Mesenteric fat pad (tissue), 1 donor: ENCODE data around the gene KCNIP4. TPM values are rescaled to one million over a fixed set of nuclear protein-coding genes. Genes with fewer than 3 reads are reported as not detected.

ENCODE experiments used
- DNase-seq: peaks from one replicate; pipeline ENCODE4 v3.0.0-alpha.2; 2020; ENCODE audit warnings: low spot score
- total RNA-seq: library from RNA; stranded (reverse); fragmentation: NEBNext Ultra II Directional; extraction: Animal tissue kit (Norgen Biotek cat#: 25700); gene quantifications from one replicate; pipeline ENCODE4 v1.2.1, GENCODE V29; 2021
- donor health status: DM: yes; HTN: yes; CAD: no.

The KCNIP4 gene
- total RNA-seq, 1 donor from 2014 or later: not detected

DNA sequence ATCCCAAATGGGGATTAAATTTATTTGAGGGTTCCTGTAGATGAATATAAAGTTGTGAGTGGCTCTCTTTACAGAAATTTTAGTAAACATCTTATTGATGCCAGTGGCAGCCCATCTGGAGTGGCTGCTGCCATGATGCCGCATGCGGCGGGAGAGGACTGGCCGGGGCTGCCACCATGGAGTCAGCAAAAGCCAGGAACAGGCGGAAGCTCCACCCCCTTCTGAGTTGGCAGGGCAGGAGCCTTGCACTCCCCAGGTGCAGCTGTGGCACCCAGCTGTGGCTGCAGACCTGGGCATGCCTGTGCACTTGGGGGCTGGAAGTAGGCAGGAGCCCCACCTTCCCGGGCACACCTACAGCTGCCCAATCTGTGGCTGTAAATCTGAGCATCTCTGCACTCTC is 92.3 kb downstream of the KCNIP4 start:
- no peak for DNase-seq

GRCh38 chr4:21849077-21849476 is 99.5 kb downstream of the KCNIP4 start:
- no peak for DNase-seq

DNA sequence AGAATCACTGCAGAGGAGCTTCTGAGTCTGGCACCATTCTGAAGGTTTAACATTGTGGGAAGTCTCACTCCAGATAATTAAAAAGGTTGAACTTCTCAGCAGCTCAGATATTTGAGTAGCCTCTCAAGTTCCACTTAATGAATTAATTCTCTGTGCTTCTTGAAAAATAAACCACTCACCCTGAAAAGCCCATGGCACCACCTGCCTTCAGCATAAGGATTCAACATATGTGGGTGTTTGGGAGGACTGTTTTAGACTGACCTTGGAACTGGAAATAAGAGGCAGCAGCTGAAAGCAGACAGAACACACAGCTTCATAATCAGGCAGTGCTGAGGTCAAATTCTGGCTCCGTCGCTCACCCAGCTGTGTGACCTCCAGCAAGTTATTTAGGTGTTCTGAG is 100.6 kb downstream of the KCNIP4 start:
- DNase-seq: no peak

DNA sequence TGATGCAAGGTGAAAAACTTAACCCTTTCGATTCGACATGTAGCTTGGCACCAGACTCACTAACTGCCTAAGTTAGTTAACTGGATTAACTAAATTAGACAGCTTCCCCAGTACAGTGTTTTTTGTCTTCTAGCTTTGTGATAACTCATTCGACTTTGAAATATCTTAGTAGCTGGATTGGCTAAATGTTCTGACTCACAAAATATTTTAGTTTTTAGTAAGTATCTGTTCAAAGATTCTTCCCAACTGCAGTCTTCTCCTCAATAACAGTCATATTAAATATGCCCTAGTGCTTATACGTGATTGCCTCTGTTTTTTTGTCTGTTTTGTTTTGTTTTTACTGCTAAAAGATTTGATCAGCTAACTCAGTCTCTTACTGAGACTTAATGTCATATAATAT is 102.9 kb downstream of the KCNIP4 start:
- DNase-seq: no peak

DNA sequence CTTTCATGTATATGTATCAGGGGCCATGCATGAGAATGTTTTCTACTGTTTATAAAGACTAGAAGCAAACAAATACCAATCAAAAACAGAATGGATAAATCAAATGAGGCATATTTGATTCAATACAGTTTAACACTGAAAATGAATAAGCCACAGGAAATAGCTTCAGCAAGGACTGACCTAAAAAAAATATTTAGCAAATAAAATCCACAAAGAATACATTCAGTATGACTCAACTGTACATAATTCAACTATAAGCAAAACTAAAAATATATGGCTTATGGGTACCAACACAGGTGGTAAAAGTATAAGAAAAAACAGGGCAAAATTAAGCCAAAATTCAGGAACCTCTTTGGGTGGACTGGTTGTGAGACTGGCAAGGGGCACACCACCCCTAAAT is 112.9 kb downstream of the KCNIP4 start:
- DNase-seq: no peak

DNA sequence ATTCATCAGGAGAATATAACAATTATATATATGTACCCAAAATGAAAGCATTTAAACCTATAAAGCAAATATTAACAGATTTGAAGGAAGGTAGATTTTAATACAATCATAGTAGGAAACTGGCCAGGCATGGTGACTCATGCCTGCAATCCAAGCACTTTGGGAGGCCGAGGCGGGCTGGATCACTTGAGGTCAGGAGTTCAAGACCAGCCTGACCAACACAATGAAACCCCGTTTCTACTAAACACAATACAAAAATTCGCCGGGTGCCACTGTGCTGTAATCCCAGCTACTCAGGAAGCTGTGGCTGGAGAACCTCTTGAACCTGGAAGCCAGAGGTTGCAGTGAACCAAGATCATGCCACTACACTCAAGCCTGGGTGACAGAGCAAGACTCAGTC is 118.3 kb downstream of the KCNIP4 start:
- DNase-seq: no peak

DNA sequence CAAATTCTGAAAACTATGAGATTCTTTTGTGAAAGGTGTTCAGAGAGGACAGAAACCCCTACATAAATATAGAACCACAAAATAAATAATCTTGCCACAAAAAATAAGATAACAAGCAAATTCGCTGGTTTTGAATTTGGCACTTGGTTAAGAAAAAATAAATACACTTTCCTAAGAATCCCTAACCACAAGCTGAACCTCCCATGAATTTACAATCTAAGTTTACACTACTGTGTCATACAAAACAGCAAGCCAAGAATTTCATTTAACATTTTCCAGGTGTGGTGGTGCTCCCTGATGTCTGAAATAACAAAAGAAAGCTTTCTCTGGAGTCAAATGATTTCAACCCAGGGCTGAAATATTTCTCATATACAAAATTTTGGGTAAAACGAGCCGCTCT is 121.0 kb downstream of the KCNIP4 start:
- no peak for DNase-seq

- DNase-seq: no peak
Measured at GRCh38 chr4:21826071-21826470, 122.5 kb downstream of the KCNIP4 start.

GRCh38 chr4:21819086-21819485 is 129.5 kb downstream of the KCNIP4 start:
- DNase-seq: no peak

GRCh38 chr4:21815651-21816377 is 132.8 kb downstream of the KCNIP4 start:
- no peak for DNase-seq

DNA sequence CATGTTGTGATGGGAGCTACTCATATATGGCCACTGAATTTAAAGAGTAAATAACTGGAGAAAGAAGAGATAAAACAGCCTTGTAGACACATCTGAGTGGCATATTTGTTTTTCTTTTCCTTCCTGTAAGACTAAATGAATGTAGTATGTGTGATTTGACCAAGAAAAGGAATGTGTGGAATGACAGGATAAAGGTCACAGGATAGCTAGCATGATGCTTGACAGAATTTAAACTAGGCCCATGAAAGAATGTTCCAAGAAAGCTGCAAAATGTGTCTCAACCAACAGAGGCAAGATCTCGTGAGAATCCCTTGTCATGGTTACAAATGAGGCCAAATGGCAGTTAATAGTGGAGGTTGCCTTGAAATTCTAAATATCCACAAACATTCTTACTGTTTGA is 137.0 kb downstream of the KCNIP4 start:
- no peak for DNase-seq

GRCh38 chr4:21806991-21807390 is 141.6 kb downstream of the KCNIP4 start:
- DNase-seq: no peak

- DNase-seq: no peak
Measured at GRCh38 chr4:21802406-21802805, 146.2 kb downstream of the KCNIP4 start.

DNA sequence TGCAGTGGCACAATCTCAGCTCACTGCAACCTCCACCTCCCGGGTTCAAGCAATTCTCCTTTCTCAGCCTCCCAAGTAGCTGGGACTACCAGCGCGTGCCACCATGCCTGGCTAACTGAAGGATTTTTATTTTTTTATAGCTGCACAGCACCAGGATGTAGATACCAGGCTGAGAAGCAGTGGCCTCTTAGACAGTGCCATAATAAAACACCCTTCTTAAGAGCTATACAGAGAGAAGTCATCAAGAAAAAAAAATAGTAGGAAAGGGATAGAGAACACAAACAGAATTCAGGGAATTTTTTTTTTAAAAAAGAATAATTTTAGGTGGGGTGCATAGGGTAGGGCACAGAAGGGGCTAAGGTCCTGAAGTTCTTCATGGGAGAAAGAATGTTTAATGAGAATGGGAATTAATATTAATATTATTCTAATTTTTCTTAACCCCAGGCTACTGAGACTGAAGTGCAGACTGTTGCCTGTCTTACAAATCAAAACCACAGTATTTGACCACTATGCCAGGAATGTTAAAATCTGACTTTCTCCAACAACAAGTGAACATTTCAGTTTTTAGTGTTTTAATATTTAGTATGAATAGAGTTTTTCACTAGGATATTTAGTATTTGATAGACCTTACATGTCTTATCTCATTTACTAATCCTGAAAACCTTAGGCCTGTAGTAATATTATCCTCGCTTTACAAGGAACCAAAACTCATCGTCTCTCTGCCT is 146.7 kb downstream of the KCNIP4 start:
- no peak for DNase-seq

DNA sequence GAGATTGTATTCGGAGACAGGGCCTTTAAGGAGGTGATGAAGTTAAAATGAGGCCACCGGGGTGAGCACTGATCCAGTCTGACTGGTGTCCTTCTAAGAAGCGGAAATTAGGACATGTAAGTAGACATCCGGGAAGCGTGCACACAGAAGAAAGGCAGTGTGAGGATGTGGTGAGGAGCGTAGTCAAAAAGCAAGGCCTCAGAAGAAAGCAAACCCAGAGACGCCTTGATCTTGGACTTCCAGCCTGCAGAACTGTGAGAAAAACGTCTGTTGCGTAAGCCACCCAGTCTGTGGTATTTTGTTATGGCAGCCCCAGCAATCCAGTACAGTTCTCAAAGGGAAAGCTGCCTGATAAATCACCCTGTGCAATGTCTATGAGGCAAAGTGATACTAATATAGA is 153.5 kb downstream of the KCNIP4 start:
- no peak for DNase-seq

DNA sequence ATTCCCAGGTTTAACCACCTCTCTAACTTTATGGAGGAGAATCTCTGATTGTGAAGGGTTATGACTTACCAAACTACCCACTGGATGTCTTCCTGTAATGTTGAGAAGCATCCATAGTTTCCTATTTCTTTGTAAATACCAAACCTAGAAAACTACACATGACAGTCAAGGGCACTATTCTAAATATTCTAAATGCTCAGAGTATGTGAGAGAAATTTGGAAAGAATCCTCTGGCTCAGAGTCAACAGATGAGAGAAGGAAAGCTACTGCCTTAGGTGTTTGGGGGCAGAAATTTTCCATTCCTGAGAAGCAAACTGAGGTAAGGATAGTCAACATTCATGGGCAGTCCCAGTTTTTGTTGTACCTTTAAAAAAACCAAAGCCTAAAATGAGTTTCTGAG is 155.8 kb downstream of the KCNIP4 start:
- DNase-seq: no peak

DNA sequence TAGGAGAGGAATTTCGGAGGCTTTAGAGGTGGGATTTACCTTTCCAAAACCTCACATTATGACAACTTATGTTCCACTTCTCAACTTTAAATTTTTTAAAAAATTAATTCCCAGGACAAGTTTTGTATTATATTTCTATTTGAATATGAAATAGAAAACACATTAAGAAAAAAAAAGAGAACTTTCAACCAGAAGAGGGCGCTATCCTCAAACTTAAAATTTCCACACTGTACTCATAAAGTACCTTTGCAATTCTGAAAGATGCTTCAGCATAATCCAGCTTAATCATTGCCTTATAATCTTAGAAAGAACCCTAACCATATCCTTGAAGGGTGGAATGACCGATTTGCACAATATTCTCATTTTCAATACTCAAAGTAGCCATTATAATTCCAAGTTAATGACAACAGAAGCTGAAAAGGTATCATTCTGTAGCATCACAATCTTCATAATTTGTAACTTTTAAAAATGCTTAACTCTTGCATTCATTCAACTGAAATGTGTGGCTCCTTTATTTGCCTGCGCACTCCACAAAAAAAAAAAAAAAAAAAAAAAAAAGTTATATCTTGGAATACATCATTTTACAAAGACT is 158.0 kb downstream of the KCNIP4 start:
- no peak for DNase-seq

DNA sequence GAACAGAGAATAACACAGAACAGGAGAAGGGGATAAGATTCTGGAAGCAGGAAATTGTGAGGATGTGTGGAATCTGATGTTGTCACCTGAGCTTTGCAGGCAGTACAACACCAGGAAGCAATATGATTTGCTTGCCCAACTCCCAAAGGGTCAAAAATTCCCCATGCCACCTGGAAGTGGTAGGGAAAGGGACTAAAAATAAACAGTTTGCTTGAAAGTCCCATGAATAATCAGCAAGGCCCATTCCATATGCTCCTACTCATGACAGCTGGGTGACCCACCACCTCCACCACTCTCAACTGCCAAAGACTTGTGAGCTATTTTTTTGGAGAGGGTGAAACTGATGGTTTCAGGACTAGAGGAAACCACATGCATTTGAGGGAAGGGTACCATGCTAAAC is 168.4 kb downstream of the KCNIP4 start:
- no peak for DNase-seq

- no peak for DNase-seq
Measured at GRCh38 chr4:21778702-21779101, 169.9 kb downstream of the KCNIP4 start.

GRCh38 chr4:21775703-21776102 is 172.9 kb downstream of the KCNIP4 start:
- DNase-seq: no peak

- no peak for DNase-seq
Measured at GRCh38 chr4:21769404-21770147, 179.0 kb downstream of the KCNIP4 start.
